Measurements from ENCODE around the gene ARHGAP8.
"Not testable (repeated sequence)": the region's sequence is repeated elsewhere in the genome, so short reads cannot be mapped to it uniquely, and the experiment has no call there.

The ARHGAP8 gene

DNA sequence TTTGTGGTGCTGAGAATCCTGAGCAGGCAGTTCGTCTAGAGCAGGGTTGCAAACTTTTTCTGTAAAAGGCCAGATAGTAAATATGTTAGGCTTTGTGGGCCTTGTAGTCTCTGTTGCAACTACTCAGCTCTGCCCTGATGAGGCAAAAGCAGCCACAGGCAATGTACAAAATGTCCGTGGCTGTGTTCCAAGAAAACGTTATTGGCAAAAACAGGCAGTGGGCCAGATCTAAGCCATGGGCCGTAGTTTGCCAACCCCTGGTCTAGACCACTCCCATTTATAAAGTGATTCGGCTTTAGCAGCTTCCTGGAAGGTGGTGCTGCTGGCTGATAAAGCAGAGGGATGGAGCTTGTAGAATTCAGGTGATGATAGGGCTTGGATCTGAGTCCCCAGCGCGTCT is 106.4 kb downstream of the ARHGAP8 start:
- H3K4me3 Mint-ChIP-seq; H3K27ac Mint-ChIP-seq (ENCODE audit: low read depth); ATAC-seq (replicated peaks; ENCODE audit: extremely low read depth, poor library complexity, severe bottlenecking); H3K9me3 Mint-ChIP-seq; H3K36me3 Mint-ChIP-seq (ENCODE audit: insufficient read depth); H3K4me1 Mint-ChIP-seq; DNase-seq (ENCODE audit: low spot score in 2 of 2); H3K27me3 Mint-ChIP-seq: not testable (repeated sequence)

- no peaks in the 10 kb centered on the region for H3K9me3 Mint-ChIP-seq
- ATAC-seq (replicated peaks; ENCODE audit: extremely low read depth, poor library complexity, severe bottlenecking) (no peak), DNase-seq (ENCODE audit: low spot score in 2 of 2) (no peak)
- H3K4me3 Mint-ChIP-seq = no peak overlapping the region
- H3K4me1 Mint-ChIP-seq = no peaks in the 10 kb centered on the region
- H3K36me3 Mint-ChIP-seq (ENCODE audit: insufficient read depth) = no peaks in the 10 kb centered on the region
- H3K27ac Mint-ChIP-seq (ENCODE audit: low read depth) = no peak overlapping the region
- H3K27me3 Mint-ChIP-seq = no peaks in the 10 kb centered on the region
These were observed 107.3 kb downstream of the ARHGAP8 start for GRCh38 chr22:44859641-44860040.

- H3K4me3 Mint-ChIP-seq = no peak overlapping the region
- no peaks in the 10 kb centered on the region for H3K36me3 Mint-ChIP-seq (ENCODE audit: insufficient read depth)
- H3K9me3 Mint-ChIP-seq = no peaks in the 10 kb centered on the region
- H3K27ac Mint-ChIP-seq (ENCODE audit: low read depth) = no peak overlapping the region
- H3K27me3 Mint-ChIP-seq = no peaks in the 10 kb centered on the region
- ATAC-seq (replicated peaks; ENCODE audit: extremely low read depth, poor library complexity, severe bottlenecking) (no peak), DNase-seq (ENCODE audit: low spot score in 2 of 2) (no peak)
- H3K4me1 Mint-ChIP-seq = no peaks in the 10 kb centered on the region
These were observed 107.9 kb downstream of the ARHGAP8 start for GRCh38 chr22:44860311-44860710.

DNA sequence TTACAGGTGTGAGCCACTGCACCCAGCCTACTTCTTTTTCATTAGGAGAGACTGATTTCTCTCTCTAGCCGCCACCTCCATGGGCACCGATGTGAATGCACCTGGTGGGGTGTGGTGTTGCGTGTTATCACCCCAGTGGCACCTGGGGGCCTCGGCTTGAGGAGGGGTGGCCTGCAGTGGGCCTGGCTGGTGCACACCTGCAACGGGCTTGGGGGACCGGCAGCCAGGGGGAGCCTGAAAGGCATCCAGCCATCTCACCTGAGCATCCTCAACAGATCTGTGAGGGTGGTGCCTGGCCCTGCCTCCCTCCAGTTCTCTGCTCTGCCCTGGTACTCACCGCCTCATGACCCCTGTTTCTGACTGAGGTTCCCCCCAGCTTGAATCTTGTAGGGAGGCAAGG is 108.9 kb downstream of the ARHGAP8 start:
- ATAC-seq (replicated peaks; ENCODE audit: extremely low read depth, poor library complexity, severe bottlenecking) = no peak
- Mint-ChIP-seq H3K4me3 (no peak overlapping the region), H3K9me3 (no peaks in the 10 kb centered on the region), H3K36me3 (ENCODE audit: insufficient read depth) (no peaks in the 10 kb centered on the region), H3K4me1 (no peaks in the 10 kb centered on the region), H3K27me3 (no peaks in the 10 kb centered on the region), H3K27ac (ENCODE audit: low read depth) (no peak overlapping the region)
- no peak for DNase-seq (ENCODE audit: low spot score in 2 of 2)

DNA sequence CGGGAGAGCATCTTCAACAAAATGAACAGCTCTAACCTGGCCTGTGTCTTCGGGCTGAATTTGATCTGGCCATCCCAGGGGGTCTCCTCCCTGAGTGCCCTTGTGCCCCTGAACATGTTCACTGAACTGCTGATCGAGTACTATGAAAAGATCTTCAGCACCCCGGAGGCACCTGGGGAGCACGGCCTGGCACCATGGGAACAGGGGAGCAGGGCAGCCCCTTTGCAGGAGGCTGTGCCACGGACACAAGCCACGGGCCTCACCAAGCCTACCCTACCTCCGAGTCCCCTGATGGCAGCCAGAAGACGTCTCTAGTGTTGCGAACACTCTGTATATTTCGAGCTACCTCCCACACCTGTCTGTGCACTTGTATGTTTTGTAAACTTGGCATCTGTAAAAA is 109.9 kb downstream of the ARHGAP8 start:
- no peaks in the 10 kb centered on the region for H3K4me1 Mint-ChIP-seq
- H3K9me3 Mint-ChIP-seq = no peaks in the 10 kb centered on the region
- DNase-seq (ENCODE audit: low spot score in 2 of 2) (no peak), ATAC-seq (replicated peaks; ENCODE audit: extremely low read depth, poor library complexity, severe bottlenecking) (no peak)
- no peaks in the 10 kb centered on the region for H3K36me3 Mint-ChIP-seq (ENCODE audit: insufficient read depth)
- H3K27me3 Mint-ChIP-seq = peaks cover 5% of the 10 kb centered on the region
- H3K27ac Mint-ChIP-seq (ENCODE audit: low read depth) = no peak overlapping the region
- no peak overlapping the region for H3K4me3 Mint-ChIP-seq

DNA sequence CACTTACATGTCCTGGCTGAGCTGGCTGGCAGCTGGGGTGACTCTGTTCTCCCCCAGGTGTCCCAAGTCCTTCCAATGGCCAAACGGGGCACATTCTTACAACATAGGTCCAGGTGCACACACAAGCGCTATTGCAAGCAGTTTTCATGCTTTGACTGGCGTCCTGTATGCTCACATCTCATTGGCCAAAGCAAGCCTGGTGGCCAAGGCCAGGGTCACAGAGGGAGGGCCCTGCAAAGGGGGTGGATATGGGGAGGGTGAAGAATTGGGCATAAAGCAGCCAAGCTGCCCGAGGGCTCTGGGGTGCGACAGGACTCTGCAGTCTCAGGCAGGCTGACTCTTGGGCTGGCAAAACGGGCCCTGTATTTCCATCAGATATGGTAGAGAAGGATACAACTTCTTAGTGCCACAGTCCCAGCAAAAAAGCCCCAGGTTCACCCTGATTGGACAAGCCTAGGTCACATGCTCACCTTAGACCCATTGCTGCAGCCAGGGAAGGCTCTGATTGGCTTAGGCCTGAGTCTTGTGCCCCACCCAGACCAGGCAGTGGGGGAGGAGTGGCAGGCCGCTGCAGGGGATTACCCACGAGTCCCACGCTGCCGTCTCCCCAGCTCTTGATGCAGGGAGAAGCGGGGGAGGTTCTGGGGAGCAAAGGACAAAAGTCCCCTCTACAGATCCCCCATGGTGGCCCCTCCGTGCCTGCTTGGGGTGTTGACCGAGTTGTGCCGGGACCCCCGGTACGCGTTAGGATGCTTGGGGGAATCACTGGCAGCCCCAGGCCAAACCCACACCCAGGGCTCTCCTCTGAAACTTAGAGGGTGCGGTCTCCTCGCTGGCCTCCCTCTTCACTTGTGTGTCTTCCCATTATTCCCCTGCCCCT is 110.8 kb downstream of the ARHGAP8 start:
- Mint-ChIP-seq H3K27me3 (peaks cover 10% of the 10 kb centered on the region), H3K36me3 (ENCODE audit: insufficient read depth) (peaks cover 1% of the 10 kb centered on the region), H3K9me3 (no peaks in the 10 kb centered on the region), H3K27ac (ENCODE audit: low read depth) (no peak overlapping the region), H3K4me1 (no peaks in the 10 kb centered on the region), H3K4me3 (no peak overlapping the region)
- ATAC-seq (replicated peaks; ENCODE audit: extremely low read depth, poor library complexity, severe bottlenecking) (no peak), DNase-seq (ENCODE audit: low spot score in 2 of 2) (no peak)

DNA sequence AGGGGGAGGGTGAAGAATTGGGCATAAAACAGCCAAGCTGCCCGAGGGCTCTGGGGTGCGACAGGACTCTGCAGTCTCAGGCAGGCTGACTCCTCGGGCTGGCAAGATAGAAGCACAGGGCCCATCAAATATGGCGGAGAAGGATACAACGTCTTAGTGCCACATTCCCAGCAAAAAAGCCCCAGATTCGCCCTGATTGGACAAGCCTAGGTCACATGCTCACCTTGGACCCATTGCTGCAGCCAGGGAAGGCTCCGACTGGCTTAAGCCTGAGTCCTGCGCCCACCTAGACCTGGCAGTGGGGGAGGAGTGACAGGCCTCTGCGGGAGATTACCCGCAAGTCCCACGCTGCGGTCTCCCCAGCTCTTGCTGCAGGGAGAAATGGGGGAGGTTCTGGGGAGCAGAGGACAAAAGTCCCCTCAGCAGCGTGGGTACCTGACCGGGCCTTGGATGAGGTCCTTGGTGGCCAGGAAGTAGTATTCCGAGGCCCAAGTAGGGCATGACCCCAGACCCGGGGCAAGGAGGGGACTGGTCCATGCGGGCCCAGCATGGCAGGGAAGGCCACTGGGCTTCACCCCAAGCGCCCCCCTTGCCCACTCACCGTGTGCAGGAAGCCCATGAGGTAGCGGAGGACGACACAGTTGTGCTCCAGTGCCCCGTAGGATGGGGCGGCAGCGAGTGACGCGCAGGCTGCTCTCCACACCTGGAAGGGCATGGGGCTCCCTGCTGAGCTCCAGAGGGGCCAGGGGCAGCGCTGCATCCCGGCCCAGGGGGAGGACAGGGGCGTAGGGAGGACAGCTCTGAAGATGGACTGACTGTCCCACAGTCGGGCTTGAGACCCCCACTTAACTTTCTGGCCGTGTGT is 113.0 kb downstream of the ARHGAP8 start:
- Mint-ChIP-seq H3K9me3 (no peaks in the 10 kb centered on the region), H3K4me1 (no peaks in the 10 kb centered on the region), H3K27me3 (peaks cover 10% of the 10 kb centered on the region), H3K36me3 (ENCODE audit: insufficient read depth) (peaks cover 1% of the 10 kb centered on the region), H3K27ac (ENCODE audit: low read depth) (no peak overlapping the region), H3K4me3 (no peak overlapping the region)
- ATAC-seq (replicated peaks; ENCODE audit: extremely low read depth, poor library complexity, severe bottlenecking) = no peak
- no peak for DNase-seq (ENCODE audit: low spot score in 2 of 2)

- Mint-ChIP-seq H3K4me3 (no peak overlapping the region), H3K27ac (ENCODE audit: low read depth) (no peak overlapping the region), H3K27me3 (peaks cover 10% of the 10 kb centered on the region), H3K9me3 (no peaks in the 10 kb centered on the region), H3K4me1 (no peaks in the 10 kb centered on the region), H3K36me3 (ENCODE audit: insufficient read depth) (peaks cover 1% of the 10 kb centered on the region)
- ATAC-seq (replicated peaks; ENCODE audit: extremely low read depth, poor library complexity, severe bottlenecking) (no peak), DNase-seq (ENCODE audit: low spot score in 2 of 2) (no peak)
These were observed 116.8 kb downstream of the ARHGAP8 start for GRCh38 chr22:44869196-44869595.

DNA sequence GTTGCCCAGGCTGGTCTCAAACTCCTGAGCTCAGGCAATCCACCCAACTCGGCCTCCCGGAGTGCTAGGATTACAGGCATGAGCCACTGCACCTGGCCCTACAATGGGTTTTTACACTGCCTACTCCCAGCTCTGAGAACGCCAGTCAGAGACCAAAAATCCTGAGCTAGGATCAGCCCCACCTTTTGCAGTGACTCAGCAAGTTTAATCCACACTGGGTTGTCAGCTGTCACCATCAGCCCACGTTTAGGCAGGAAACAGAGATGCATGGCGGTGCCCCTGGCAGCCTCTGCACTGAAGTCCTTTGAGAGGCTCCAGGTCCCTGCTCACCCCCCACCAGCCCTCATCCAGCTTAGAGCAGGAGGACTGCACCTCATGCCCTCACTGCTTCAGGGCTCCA is 117.6 kb downstream of the ARHGAP8 start:
- Mint-ChIP-seq H3K27ac (ENCODE audit: low read depth) (no peak overlapping the region), H3K4me1 (no peaks in the 10 kb centered on the region), H3K4me3 (no peak overlapping the region), H3K27me3 (peaks cover 10% of the 10 kb centered on the region), H3K9me3 (no peaks in the 10 kb centered on the region), H3K36me3 (ENCODE audit: insufficient read depth) (peaks cover 1% of the 10 kb centered on the region)
- no peak for ATAC-seq (replicated peaks; ENCODE audit: extremely low read depth, poor library complexity, severe bottlenecking)
- DNase-seq (ENCODE audit: low spot score in 2 of 2) = no peak

GRCh38 chr22:44871782-44872181 is 119.4 kb downstream of the ARHGAP8 start:
- H3K9me3 Mint-ChIP-seq = peaks cover 5% of the 10 kb centered on the region
- ATAC-seq (replicated peaks; ENCODE audit: extremely low read depth, poor library complexity, severe bottlenecking) = no peak
- H3K4me3 Mint-ChIP-seq = no peak overlapping the region
- DNase-seq (ENCODE audit: low spot score in 2 of 2) = no peak
- no peaks in the 10 kb centered on the region for H3K4me1 Mint-ChIP-seq
- H3K36me3 Mint-ChIP-seq (ENCODE audit: insufficient read depth) = peaks cover 1% of the 10 kb centered on the region
- peaks cover 10% of the 10 kb centered on the region for H3K27me3 Mint-ChIP-seq
- H3K27ac Mint-ChIP-seq (ENCODE audit: low read depth) = no peak overlapping the region

DNA sequence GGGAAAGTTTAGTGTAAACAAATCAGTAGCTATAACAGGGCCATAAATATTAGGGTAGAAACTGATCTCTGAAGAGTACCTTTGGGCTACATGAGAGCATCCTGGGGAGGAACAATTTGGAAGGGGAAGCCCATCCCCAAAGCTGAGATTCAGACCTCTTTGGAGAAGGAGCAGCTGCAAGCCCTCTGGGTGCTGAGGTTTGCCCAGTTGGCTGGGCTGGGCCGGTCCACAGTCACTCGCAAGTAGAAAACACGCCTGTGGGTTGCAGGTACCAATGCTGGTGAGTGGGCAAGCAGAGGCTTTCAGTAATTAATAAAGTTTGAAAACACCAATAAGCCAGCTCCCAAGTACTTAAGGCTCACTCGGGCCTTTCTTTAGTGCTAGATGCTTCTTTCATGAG is 124.5 kb downstream of the ARHGAP8 start:
- H3K4me3 Mint-ChIP-seq = no peak overlapping the region
- H3K27me3 Mint-ChIP-seq = peaks cover 11% of the 10 kb centered on the region

DNA sequence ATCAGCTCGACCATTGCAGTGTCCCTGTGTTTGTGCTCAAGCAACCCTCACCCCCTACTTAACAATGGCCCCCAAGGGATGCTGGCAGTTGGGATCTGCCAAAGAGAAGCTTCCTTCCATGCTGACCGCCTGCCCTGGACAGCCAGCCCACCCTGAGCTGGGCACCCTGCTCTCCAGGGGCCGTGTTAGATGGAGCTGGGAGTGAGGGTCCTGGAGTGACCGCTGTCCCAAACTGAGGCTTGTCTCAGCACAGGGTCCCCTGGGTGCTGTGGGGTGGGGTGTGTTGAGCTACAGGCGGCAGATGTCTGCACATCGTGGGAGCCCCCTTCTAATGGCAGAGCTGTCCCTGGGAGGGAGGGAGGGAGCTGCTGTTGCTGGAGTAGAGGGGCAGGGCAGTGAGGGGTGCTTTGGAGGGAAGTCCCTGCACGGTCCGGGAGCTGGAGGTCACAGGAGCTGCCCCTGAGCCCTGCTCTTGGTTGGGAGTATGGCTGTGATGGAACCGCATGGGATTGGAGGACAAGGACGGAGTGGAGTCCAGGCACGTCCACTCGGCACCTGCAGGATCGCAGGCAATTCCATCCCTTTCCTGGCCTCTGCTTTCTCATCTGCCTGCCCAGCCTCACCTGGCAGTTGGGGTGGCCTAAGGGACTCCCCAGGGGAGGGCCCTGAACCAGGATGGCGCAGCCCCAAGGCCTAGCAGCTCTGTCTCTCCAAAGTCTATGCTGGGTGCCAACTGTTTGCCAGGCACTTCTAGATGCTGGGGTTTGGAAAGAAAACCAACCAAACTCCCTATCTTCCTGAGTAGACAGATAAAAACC is 126.3 kb downstream of the ARHGAP8 start:
- H3K4me3 Mint-ChIP-seq = no peak overlapping the region
- H3K27ac Mint-ChIP-seq (ENCODE audit: low read depth) = no peak overlapping the region
- peaks cover 11% of the 10 kb centered on the region for H3K27me3 Mint-ChIP-seq
- ATAC-seq (replicated peaks; ENCODE audit: extremely low read depth, poor library complexity, severe bottlenecking) (no peak), DNase-seq (ENCODE audit: low spot score in 2 of 2) (no peak)
- peaks cover 6% of the 10 kb centered on the region for H3K9me3 Mint-ChIP-seq
- no peaks in the 10 kb centered on the region for H3K36me3 Mint-ChIP-seq (ENCODE audit: insufficient read depth)
- no peaks in the 10 kb centered on the region for H3K4me1 Mint-ChIP-seq

More for the DNA sequence above, 124.5 kb downstream of the ARHGAP8 start:
- no peak for ATAC-seq (replicated peaks; ENCODE audit: extremely low read depth, poor library complexity, severe bottlenecking)
- no peak for DNase-seq (ENCODE audit: low spot score in 2 of 2)
- no peaks in the 10 kb centered on the region for H3K4me1 Mint-ChIP-seq
- no peaks in the 10 kb centered on the region for H3K36me3 Mint-ChIP-seq (ENCODE audit: insufficient read depth)
- H3K27ac Mint-ChIP-seq (ENCODE audit: low read depth) = no peak overlapping the region
- peaks cover 6% of the 10 kb centered on the region for H3K9me3 Mint-ChIP-seq

Measured in central memory CD8-positive, alpha-beta T cell (primary cell).